GM19035 (cell line): ENCODE measurements around the gene KIF15.

Experiments
- ATAC-seq: cut with Tn5 transposase; IDR thresholded peaks from one replicate; pipeline ENCODE4 v1.9.1; 2021; ENCODE audit not compliant: unreplicated experiment

Gene KIF15

DNA sequence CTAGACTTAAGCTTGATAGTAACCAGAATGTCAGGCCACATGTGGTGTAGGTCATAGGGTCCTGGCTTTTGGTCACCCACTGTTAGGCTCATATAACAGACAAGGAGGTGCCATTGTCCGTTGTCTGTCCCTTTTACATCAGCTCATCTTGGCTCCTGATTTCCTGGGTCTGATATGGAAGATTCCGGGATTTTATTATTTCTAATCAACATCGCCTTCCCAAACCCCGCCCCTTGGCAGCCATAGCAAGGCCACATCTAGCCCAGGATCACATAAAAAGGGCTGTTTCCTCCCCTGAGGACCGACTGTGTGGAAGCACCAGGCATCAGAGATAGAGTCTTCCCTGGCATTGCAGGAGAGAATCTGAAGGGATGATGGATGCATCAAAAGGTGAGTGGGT, 112.7 kb downstream of the KIF15 start, which contains the start of gene TGM4:
TSS of gene TGM4 (plus strand) at position 301 of the 400 bp plus-strand sequence. CDS start at position 372, 71 bp downstream.
- no peak for ATAC-seq

DNA sequence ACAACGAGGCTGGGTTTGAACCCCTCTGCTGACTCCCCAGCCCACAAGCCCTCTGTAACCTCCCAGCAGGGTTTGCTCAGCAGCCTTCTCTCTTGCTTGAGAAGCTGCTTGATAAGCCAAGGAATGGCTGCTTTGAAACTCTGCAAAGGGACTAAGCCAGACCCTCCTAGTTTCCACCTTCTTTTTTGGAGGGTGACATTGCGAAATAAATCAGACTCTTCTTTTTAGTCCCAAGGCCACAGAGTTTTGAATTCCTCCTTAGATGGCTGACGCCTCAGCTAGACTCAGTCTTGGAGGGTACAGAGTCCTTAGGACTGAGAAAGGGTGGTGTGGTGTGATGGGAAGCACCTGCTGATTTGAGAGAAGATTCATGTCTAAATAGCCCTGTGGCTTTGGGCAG, 114.0 kb downstream of the KIF15 start:
- no peak for ATAC-seq

DNA sequence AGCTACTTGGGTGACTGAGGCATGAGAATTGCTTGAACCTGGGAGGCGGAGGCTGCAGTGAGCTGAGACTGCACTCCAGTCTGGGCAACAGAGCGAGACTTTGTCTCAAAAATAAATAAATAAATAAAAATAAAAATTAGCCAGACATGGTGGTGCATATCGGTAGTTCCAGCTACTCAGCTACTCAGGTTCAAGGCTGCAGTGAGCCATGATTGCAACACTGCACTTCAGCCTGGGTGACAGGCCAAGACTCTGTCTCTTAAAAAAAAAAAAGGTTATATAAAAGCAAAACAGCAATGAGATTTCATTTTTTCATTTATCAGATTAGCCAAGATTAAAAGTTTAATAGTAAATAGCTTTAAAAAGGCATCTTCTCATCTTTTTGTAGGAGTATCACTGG, 115.7 kb downstream of the KIF15 start:
- ATAC-seq, result no peak

DNA sequence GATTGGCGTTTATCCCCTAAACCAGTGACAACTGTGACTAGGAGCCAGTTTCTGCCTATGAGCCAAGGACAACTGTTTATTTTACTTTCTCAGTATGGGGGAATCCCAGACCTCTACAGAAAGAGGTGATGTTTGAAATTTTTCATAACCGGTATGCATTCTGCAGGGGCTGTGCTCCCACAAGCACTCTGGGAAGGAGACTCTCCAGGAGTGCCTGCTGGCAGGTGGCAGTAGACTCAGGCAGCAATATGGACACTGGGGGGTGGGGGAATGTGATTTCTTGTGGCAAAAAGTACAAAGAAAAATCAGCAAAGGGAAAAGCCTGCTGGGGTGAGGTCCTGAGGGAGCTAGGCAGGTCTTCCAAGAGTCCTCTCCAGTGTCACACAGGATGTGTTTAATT, 118.7 kb downstream of the KIF15 start:
- ATAC-seq, result no peak

DNA sequence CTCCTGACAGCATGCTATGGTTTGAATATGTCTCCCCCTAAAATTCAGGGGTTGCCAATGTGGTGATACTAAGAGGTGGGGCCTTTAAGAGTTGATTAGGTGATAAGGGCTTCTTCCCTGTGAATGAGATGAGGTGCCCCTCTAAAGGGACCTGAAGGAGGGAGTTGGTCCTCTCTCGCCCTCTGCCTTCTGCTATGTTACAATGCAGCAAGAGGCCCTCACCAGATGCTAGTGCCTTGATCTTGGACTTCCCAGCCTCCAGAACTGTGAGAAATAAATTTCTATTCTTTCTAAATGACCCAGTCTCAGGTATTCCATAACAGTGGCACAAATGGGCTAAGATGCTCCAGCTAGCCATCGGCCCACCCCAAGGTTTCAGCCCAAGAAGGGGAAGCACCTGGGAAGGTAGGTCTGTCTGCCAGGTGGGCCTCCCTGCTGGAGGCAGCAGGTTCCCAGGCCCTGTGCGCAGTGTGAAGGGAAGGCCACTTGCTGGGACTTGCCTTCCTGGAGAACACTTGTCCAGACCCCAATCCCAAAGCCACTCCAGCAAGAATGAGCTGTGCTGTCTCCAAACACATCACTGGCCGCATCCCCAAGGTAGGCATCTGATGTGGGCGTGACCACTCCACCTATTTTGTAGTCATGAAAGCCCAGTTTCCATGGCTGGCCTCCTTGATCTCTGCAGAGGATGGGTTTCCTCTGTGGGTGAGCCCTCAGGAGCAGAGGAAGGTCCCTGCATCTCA, 121.8 kb downstream of the KIF15 start:
- no peak for ATAC-seq

DNA sequence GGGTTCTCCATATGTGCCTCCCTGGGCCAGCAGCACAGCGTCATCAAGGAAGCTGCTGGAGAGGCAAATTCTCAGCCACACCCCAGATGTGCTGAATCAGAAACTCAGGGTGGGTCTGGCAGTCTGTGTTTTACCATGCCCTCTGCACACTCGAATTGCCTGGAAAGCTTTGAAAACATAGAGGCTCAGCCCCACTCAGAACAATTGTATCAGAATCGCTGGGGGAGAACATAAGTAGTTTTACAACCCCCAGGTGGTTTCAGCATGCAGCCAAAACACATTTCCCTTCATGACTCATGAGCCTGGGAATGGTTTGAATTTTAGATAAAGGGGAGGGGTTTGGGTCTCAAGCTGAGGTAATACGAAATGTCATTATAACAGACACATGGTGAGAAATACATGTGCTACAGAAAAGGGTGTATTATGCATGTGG, 122.4 kb downstream of the KIF15 start:
- no peak for ATAC-seq

DNA sequence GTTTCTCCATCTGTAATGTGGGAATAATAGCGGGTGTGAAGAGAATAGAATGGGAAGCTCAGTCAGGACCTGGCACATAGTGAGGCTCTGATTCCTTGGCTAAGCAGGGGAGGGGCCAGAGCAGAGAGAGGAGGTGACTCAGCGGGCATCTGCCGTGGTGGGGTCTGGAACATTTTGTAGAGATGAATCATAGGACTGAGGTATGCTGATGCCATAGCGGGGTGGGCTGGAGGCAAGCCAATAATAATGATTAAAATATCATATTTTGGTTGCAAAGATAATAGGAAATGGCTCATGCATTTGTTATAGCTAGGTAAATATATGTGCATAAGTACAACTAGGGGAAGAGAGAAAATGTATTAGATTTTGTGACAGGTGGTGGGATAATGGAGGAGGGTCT, 124.0 kb downstream of the KIF15 start:
- ATAC-seq, result no peak

DNA sequence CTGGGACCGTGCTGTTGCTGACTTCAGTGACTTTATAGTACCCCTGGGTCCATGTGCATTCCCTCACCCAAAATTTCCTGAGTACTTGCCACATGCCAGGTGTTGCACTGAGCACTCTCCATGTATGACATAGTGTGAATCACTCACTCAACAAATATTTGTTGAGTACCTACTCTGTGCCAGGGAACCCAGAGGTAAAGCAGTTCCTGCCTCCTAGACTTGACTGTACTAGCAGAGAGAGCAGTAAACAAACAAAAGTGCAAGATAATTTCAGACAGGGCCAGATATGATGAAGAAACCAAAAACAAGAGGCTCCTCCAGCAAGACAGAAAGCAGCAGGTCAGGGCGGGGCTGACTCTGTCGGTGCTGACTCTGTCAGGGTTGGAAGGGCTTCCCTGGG, 125.0 kb downstream of the KIF15 start:
- no peak for ATAC-seq

DNA sequence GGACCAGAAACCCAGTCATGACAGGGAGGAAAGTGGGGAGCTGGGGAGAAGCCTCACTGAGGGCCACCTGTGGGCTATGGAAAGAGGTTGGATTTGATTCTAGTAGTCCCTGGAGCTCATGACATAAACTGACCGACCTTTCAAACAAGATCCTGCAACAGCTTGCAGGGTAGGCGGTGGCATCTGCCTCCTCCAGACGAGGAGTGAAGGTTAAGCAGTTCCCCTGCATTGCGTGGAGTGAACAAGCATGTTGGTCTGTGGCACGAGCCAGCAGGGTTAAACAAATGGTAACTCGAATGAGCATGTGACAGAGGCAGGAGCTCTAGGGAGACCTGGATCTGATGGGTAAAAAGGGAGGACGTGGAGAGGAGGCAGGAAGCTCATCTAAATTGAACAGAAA, 125.5 kb downstream of the KIF15 start:
- ATAC-seq, result no peak

DNA sequence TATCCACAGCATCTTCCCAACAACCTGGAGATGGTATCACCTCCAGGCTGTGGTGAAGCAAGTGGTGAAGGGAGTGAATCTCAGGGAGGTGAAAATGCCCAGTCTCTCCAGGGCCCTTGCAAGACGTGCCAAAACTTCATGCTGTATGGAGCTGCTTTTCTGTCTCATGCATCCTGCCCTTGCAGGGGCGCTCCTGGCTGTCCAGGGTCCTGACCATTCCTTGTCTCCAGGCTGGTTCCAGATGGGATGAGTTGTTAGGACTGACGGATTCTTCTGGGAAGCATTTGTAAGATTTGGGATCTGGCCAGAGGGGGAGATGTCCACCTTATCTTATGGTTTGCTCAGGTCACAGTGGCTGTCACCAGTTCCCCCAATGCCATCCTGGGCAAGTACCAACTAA, 128.7 kb downstream of the KIF15 start:
- ATAC-seq, result no peak

DNA sequence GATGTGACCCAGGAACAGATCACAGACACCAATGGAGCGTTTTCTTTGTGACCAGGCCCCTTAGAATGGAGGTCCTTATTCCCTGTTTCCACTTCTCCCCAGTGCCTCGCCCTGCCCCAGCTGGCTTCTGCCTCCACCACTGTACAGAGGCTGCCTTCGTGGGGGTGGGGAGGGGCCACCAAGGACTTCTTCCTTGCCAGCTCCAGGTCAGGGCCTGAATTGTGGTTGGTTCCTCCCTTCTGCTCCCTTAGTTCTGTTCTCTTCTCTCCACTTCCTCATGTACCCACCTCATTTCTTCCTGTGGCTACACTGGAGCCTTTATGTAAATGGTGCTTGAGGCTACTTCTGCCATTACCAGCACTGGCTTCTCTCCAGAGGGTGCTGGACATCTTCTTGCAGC, 129.3 kb downstream of the KIF15 start:
- ATAC-seq, result no peak

DNA sequence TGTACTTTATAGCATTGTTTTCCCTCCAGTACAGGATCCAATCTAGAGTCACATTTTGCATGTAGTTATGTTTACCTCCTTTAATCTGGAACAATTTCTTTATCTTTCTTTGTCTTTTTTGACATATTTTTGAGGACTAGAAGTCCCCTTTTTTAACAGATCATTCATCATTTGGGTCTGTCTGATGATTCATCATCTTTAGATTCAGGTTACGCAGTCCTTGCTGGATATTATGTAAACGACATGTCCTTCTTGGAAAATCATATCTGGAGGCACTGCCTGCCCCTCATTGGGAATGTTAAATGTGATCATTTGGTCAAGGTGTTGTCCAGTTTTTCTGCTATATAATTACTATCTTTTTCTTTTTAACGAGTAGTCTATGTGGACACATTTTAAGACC, 131.1 kb downstream of the KIF15 start:
- ATAC-seq, result no peak

DNA sequence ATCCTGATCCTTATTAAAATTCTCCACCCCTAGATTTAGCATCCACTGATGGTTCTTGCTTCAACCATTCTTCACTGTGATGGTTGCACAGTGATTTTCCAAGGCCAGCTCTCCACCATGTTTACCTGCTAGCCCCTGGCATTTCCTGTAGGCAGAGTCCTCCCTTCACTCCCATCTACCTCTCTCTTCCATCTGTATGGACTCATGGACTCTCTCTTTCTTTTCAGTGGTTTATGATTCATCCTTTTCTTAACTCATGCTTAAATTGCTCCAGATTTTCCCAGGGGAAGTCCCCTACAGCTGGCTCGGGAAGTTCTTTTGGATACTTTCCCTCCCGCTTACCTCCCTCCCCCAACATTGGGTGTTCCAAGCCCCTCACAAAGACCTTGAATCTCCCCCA, 131.5 kb downstream of the KIF15 start:
- no peak for ATAC-seq

DNA sequence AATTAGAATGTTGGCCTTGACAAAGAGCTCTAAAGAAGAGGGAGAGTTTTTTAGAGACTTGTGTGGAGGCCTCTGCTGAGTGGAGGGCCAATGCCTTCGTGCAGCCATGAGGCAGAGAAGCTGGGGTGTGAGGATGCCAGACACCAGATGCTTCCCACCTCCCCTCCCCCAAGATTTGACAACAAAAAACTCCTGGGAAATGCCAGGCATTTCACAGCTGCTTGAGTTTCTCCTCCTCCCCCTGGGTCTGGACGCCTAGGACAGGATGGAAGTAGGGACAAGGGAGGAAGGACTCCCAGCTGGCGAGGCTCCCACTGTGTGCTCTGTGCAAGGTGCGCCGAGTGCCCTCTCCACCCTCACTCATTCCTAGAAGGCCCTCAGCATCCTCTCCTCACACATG, 132.9 kb downstream of the KIF15 start:
- ATAC-seq, result no peak

DNA sequence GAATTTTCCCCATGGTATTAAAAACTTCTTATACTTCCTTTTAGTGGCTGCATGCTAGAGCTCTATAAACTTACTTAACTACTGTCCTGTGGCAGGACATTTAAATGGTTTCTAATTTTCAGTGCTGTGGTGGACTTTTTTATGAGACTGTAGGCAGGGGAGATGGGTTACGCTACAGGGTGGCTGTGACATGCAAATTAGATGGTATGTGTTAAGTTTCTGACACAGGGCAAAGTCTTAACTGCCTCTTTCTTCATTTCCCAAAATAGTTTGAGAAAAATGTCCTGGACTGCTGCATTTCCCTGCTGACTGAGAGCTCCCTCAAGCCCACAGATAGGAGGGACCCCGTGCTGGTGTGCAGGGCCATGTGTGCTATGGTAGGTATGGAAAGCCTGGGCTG, 134.8 kb downstream of the KIF15 start:
- ATAC-seq, result no peak

DNA sequence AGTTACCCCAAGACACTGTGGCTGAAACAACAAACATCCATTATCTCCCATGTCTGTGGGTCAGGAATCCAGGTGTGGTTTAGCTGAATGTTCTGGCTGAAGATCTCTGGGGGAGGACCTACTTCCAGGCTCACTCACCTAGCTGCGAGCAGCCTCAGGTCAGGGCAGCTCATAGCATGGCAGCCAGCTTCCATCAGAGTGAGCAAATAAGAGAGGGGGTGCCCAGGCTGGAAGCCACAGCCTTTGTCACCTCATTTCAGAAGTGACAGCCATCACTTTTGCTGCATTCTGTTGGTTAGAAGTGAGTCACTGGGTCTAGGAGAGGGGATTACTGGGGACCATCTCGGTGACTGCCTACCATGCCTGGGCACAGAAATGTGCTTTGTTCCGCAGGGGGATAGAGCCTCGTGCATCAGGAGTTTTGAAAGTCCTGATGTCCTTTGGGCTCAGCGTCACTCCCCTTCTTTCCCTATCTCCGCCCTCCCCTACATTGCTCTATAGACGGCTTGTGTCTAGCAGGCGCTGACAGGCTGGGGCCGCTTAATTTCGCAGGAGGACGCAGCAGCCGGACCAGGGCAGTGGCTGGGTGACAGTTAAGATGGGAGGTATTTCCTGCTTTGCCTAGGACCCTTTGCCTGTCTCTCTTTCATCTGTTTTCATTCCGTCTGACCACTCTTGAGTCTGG, 138.2 kb downstream of the KIF15 start:
- ATAC-seq, result no peak

DNA sequence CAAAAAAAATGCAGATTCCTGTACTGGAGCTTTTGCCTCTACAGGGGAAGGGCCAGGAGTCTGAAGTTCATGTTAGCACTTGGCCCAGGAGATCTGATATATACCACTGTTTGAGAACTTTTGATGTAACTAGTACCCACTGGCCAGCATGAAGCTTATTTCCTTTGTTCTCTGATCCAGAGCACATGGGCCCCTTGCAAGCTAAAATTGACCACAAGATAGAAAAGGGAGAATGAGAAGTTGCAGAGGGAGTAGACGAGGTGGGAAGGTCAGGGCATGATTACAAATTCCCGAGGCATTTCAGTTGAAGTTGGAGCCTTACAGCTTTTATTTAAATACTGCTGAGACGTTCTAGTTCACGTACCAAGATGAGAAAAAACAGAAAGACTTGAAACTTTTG, 141.0 kb downstream of the KIF15 start:
- ATAC-seq, result no peak
